Effector CD4-positive, alpha-beta T cell (primary cell): ENCODE measurements around the gene STRN4.
"Not testable (repeated sequence)": the region's sequence is repeated elsewhere in the genome, so short reads cannot be mapped to it uniquely, and the experiment has no call there.

ENCODE experiments used
- DNase-seq: peaks from one replicate; pipeline ENCODE4 v3.0.0-alpha.2; 2020

The STRN4 gene

GRCh38 chr19:46773018-46773399, 26.8 kb upstream of the STRN4 start:
- no peak for DNase-seq

GRCh38 chr19:46772170-46773017, 26.1 kb upstream of the STRN4 start:
- no peak for DNase-seq

- DNase-seq: not testable (repeated sequence)
These were observed 22.5 kb upstream of the STRN4 start for GRCh38 chr19:46768746-46769145.

- peak; percentile 41 for DNase-seq
These were observed 20.5 kb upstream of the STRN4 start for GRCh38 chr19:46766569-46767317.

- no peak for DNase-seq
These were observed 18.6 kb upstream of the STRN4 start for GRCh38 chr19:46764817-46765291.

GRCh38 chr19:46762245-46762890, 16.1 kb upstream of the STRN4 start:
- DNase-seq: no peak

- no peak for DNase-seq
These were observed 15.2 kb upstream of the STRN4 start for GRCh38 chr19:46761418-46761831.

GRCh38 chr19:46760897-46761296, 14.6 kb upstream of the STRN4 start:
- DNase-seq: not testable (repeated sequence)

GRCh38 chr19:46760363-46760762, 14.1 kb upstream of the STRN4 start:
- no peak for DNase-seq

- no peak for DNase-seq
These were observed 13.6 kb upstream of the STRN4 start for GRCh38 chr19:46759817-46760333.

- no peak for DNase-seq
These were observed 13.0 kb upstream of the STRN4 start for GRCh38 chr19:46759206-46759605.

GRCh38 chr19:46756544-46756888, 10.3 kb upstream of the STRN4 start:
- DNase-seq: no peak

- DNase-seq: no peak
These were observed 9.7 kb upstream of the STRN4 start for GRCh38 chr19:46755853-46756543.

GRCh38 chr19:46755077-46755852, 9.0 kb upstream of the STRN4 start:
- no peak for DNase-seq

- peak; percentile 66 for DNase-seq
These were observed 7.3 kb upstream of the STRN4 start for GRCh38 chr19:46753420-46754155.

- peak; percentile 73 for DNase-seq
These were observed 2.3 kb upstream of the STRN4 start for GRCh38 chr19:46748325-46749109.

GRCh38 chr19:46745521-46746280, 549 bp downstream of the STRN4 start, which contains the start of gene FKRP:
Gene FKRP (plus strand): TSS chr19:46746057. CDS start chr19:46755451, 9,394 bp downstream.
- no peak for DNase-seq

GRCh38 chr19:46745030-46745429, 1.2 kb downstream of the STRN4 start:
- no peak for DNase-seq

GRCh38 chr19:46744005-46744691, 2.1 kb downstream of the STRN4 start:
- no peak for DNase-seq
